Fibroblast of the aortic adventitia (primary cell): ENCODE data around the gene UBE2C. TPM values are rescaled to one million over a fixed set of nuclear protein-coding genes. Genes with fewer than 3 reads are reported as not detected.

Source experiments
- DNase-seq: peaks from one replicate; pipeline ENCODE4 v3.0.0-alpha.2; 2010; ENCODE audit warnings: low read depth
- H3K4me3 ChIP-seq: 2 replicates; pipeline ENCODE4 v1.5.1; 2011; ENCODE audit warnings: low read depth, mild to moderate bottlenecking, control low read depth, low read length, moderate library complexity
- CTCF ChIP-seq: IDR thresholded peaks from 2 replicates; pipeline ENCODE4 v1.5.1; 2011; ENCODE audit warnings: mild to moderate bottlenecking, low read length, control low read depth, inconsistent platforms; ENCODE audit not compliant: insufficient read depth
- total RNA-seq: library from RNA; depleted of rRNA; stranded (reverse); fragments of >200 nt; gene quantifications from 2 replicates; pipeline ENCODE4 v1.2.3, GENCODE V29; 2012; ENCODE audit warnings: low replicate concordance

The UBE2C gene
- total RNA-seq, 1 donor, result 53.3 TPM

- no peak overlapping the region for H3K4me3 ChIP-seq
- DNase-seq, result no peak
- TF ChIP-seq CTCF, result no peak
These were observed 29.1 kb downstream of the UBE2C start for GRCh38 chr20:45841407-45842129.

- TF ChIP-seq CTCF, result no peak
- no peak overlapping the region for H3K4me3 ChIP-seq
- DNase-seq, result peak; percentile 56
These were observed 29.8 kb downstream of the UBE2C start for GRCh38 chr20:45842169-45842812.

GRCh38 chr20:45843506-45843905 lies 31.1 kb downstream of the UBE2C start:
- no peak for TF ChIP-seq CTCF

GRCh38 chr20:45845452-45845851 lies 33.0 kb downstream of the UBE2C start:
- H3K4me3 ChIP-seq, result no peak overlapping the region
- no peak for DNase-seq
- no peak for TF ChIP-seq CTCF

More at GRCh38 chr20:45843506-45843905, 31.1 kb downstream of the UBE2C start:
- no peak overlapping the region for H3K4me3 ChIP-seq
- no peak for DNase-seq

GRCh38 chr20:45848421-45848820 lies 36.0 kb downstream of the UBE2C start:
- H3K4me3 ChIP-seq, result no peak overlapping the region
- TF ChIP-seq CTCF, result no peak
- no peak for DNase-seq

GRCh38 chr20:45848969-45849582 lies 36.6 kb downstream of the UBE2C start:
- H3K4me3 ChIP-seq, result no peak overlapping the region
- no peak for DNase-seq
- no peak for TF ChIP-seq CTCF
